NCI-H1105 treated with DMSO at 0.1 percent for 48 hours (cell line): ENCODE measurements around the gene AJAP1.

Experiments used
- DNase-seq: peaks from one replicate; lab custom pipeline; 2025; lab: John Stamatoyannopoulos, UW

The AJAP1 gene

GRCh38 chr1:4631321-4631720 is 23.1 kb upstream of the AJAP1 start:
- DNase-seq, result no peak

- DNase-seq, result no peak
Measured at GRCh38 chr1:4633346-4633745, 21.1 kb upstream of the AJAP1 start.

GRCh38 chr1:4634156-4634792 is 20.1 kb upstream of the AJAP1 start:
- DNase-seq, result no peak

- no peak for DNase-seq
Measured at GRCh38 chr1:4634793-4635406, 19.5 kb upstream of the AJAP1 start.

GRCh38 chr1:4636186-4636585 is 18.2 kb upstream of the AJAP1 start:
- DNase-seq, result no peak

GRCh38 chr1:4636644-4637380 is 17.6 kb upstream of the AJAP1 start:
- no peak for DNase-seq

- DNase-seq, result no peak
Measured at GRCh38 chr1:4637616-4638344, 16.6 kb upstream of the AJAP1 start.

- no peak for DNase-seq
Measured at GRCh38 chr1:4638345-4638729, 16.1 kb upstream of the AJAP1 start.

GRCh38 chr1:4640931-4641330 is 13.5 kb upstream of the AJAP1 start:
- no peak for DNase-seq

GRCh38 chr1:4647391-4647790 is 7.0 kb upstream of the AJAP1 start:
- no peak for DNase-seq

GRCh38 chr1:4648657-4649056 is 5.8 kb upstream of the AJAP1 start:
- DNase-seq, result no peak

- no peak for DNase-seq
Measured at GRCh38 chr1:4650481-4650880, 3.9 kb upstream of the AJAP1 start.

- no peak for DNase-seq
Measured at GRCh38 chr1:4650981-4651380, 3.4 kb upstream of the AJAP1 start.

GRCh38 chr1:4652631-4653327 is 1.6 kb upstream of the AJAP1 start:
- no peak for DNase-seq

- DNase-seq, result no peak
Measured at GRCh38 chr1:4653328-4653660, 1.1 kb upstream of the AJAP1 start.

GRCh38 chr1:4654764-4655673 is 610 bp downstream of the AJAP1 start:
- peak; percentile 20 for DNase-seq

GRCh38 chr1:4655674-4656532 is 1.5 kb downstream of the AJAP1 start:
- peak; percentile 65 for DNase-seq

GRCh38 chr1:4656533-4657140 is 2.2 kb downstream of the AJAP1 start:
- DNase-seq, result no peak

- no peak for DNase-seq
Measured at GRCh38 chr1:4657244-4657789, 2.9 kb downstream of the AJAP1 start.
